Lung (tissue), 12 donors: ENCODE results near the gene HTRA2. TPM values are rescaled to one million over a fixed set of nuclear protein-coding genes. Genes with fewer than 3 reads are reported as not detected.

ENCODE experiments used
- ATAC-seq: fragments of 200-7000 bp; cut with Tn5 transposase; one replicate; pipeline ENCODE4 v1.9.1; 2020; ENCODE audit warnings: moderate number of reproducible peaks; ENCODE audit not compliant: insufficient read depth, low FRiP score
- DNase-seq, 3 donors: peaks; one replicate each; pipeline ENCODE4 v3.0.0-alpha.2; 2013 to 2017
- H3K27ac ChIP-seq, 2 donors: one replicate each; pipeline ENCODE4 v1.5.1; 2013; ENCODE audit warnings: mild to moderate bottlenecking in 2 of 2, moderate library complexity in 2 of 2, control low read depth in 1 of 2, inconsistent platforms in 1 of 2, low read depth in 1 of 2, low read length in 1 of 2
- H3K27me3 ChIP-seq, 3 donors: one replicate each; pipeline ENCODE4 v1.5.1; 2013; ENCODE audit warnings: low read length in 2 of 3; ENCODE audit not compliant: control insufficient read depth in 3 of 3, insufficient read depth in 3 of 3
- H3K36me3 ChIP-seq, 4 donors: one replicate each; pipeline ENCODE4 v1.5.1; 2013; ENCODE audit warnings: low read length in 4 of 4, mild to moderate bottlenecking in 1 of 4, moderate library complexity in 1 of 4; ENCODE audit not compliant: control insufficient read depth in 4 of 4, insufficient read depth in 4 of 4
- H3K4me1 ChIP-seq, 5 donors: one replicate each; pipeline ENCODE4 v1.5.1; 2013; ENCODE audit warnings: low read length in 5 of 5, mild to moderate bottlenecking in 2 of 5, moderate library complexity in 1 of 5; ENCODE audit not compliant: control insufficient read depth in 5 of 5, insufficient read depth in 5 of 5
- H3K4me3 ChIP-seq: one replicate; pipeline ENCODE4 v1.5.1; 2013; ENCODE audit warnings: mild to moderate bottlenecking, control low read depth, moderate library complexity
- H3K9ac ChIP-seq, 2 donors: one replicate each; pipeline ENCODE4 v1.5.1; 2013; ENCODE audit warnings: low read length in 2 of 2, control low read depth in 1 of 2; ENCODE audit not compliant: insufficient read depth in 1 of 2
- H3K9me3 ChIP-seq, 4 donors: one replicate each; pipeline ENCODE4 v1.5.1; 2013; ENCODE audit warnings: low read length in 3 of 4, mild to moderate bottlenecking in 1 of 4, moderate library complexity in 1 of 4; ENCODE audit not compliant: control insufficient read depth in 4 of 4, insufficient read depth in 3 of 4
- CTCF ChIP-seq: IDR thresholded peaks from 2 replicates; pipeline ENCODE4 v1.5.1; 2012; ENCODE audit warnings: mild to moderate bottlenecking; ENCODE audit errors: control extremely low read depth, extremely low read depth
- WGBS, 2 donors: extraction: QIAGEN DNeasy Blood & Tissue Kit; methylation state at CpG; one replicate each; pipeline ENCODE4 v1.1.7; 2013; 5-methylcytosine and 5-hydroxymethylcytosine counted together
- polyA plus RNA-seq, 2 donors: library from polyadenylated mRNA; stranded (reverse); fragments of 200-250 nt; gene quantifications; one replicate each; pipeline ENCODE4 v1.2.1, GENCODE V29; 2013
- total RNA-seq, 2 donors: library from RNA; depleted of rRNA in 1 of 2; stranded (reverse); fragments of >200 nt in 1 of 2; gene quantifications; one replicate each; pipeline ENCODE4 v1.2.1, GENCODE V29; 2014 to 2021
- donor health status: control.
- donor health status: control.
- donor health status: Bipolar disorder and iron deficiency.
- donor health status: healthy.
- donor health status: DM: yes; HTN: yes; CAD: no.

HTRA2 gene
- total and polyA plus RNA-seq, 4 donors: 26.6 to 42.1 (median 31.6) TPM

GRCh38 chr2:74516650-74517049, 13.1 kb upstream of the HTRA2 start:
- peaks cover 0 to 14% (median 0%) of the 10 kb centered on the region in 4 donors for H3K9me3 ChIP-seq
- no peak overlapping the region for H3K27ac ChIP-seq
- H3K4me3 ChIP-seq: no peak overlapping the region
- peaks cover 9 to 76% (median 70%) of the 10 kb centered on the region in 3 donors for H3K27me3 ChIP-seq
- no peak overlapping the region for H3K9ac ChIP-seq
- TF ChIP-seq CTCF: no peak
- ATAC-seq (no peak), DNase-seq (no peak)
- 67 to 68% methylated on average over 13 of the region's 13 CpGs for WGBS, 2 donors
- no peaks in the 10 kb centered on the region for H3K36me3 ChIP-seq
- peaks cover 0 to 21% (median 0%) of the 10 kb centered on the region in 5 donors for H3K4me1 ChIP-seq

- WGBS, 2 donors: 66 to 91% methylated on average over 3 of the region's 3 CpGs
- H3K27ac ChIP-seq: no peak overlapping the region
- ATAC-seq: no peak
Observed at GRCh38 chr2:74522516-74522915, 7.2 kb upstream of the HTRA2 start.

GRCh38 chr2:74524005-74524404, 5.7 kb upstream of the HTRA2 start:
- no peak overlapping the region for H3K4me3 ChIP-seq
- WGBS, 2 donors: 86 to 96% methylated on average over 9 of the region's 9 CpGs
- no peak overlapping the region for H3K27ac ChIP-seq
- no peak for TF ChIP-seq CTCF
- H3K9me3 ChIP-seq: no peaks in the 10 kb centered on the region
- no peak overlapping the region for H3K9ac ChIP-seq
- peaks cover 0 to 21% (median 14%) of the 10 kb centered on the region in 3 donors for H3K27me3 ChIP-seq
- peaks cover 9 to 23% (median 21%) of the 10 kb centered on the region in 4 donors for H3K36me3 ChIP-seq
- ATAC-seq (no peak), DNase-seq (no peak)
- H3K4me1 ChIP-seq: peaks cover 6 to 11% (median 7%) of the 10 kb centered on the region in 5 donors

More at GRCh38 chr2:74522516-74522915, 7.2 kb upstream of the HTRA2 start:
- Histone ChIP-seq H3K36me3 (peaks cover 9 to 20% (median 13%) of the 10 kb centered on the region in 4 donors), H3K9ac (no peak overlapping the region), H3K4me1 (no peaks in the 10 kb centered on the region), H3K27me3 (peaks cover 3 to 36% (median 29%) of the 10 kb centered on the region in 3 donors), H3K9me3 (no peaks in the 10 kb centered on the region), H3K4me3 (no peak overlapping the region)
- no peak for DNase-seq
- TF ChIP-seq CTCF: no peak
